Stimulated activated CD4-positive, alpha-beta T cell treated with anti-CD3 and anti-CD28 coated beads, Interleukin-2, amount 100 ng/mL, for 48 hours (primary cell): Measurements from ENCODE around the gene RUNX3.

ENCODE experiments used
- DNase-seq, 2 donors: peaks; one replicate each; pipeline ENCODE4 v3.0.0-alpha.2; 2020

The RUNX3 gene

GRCh38 chr1:24859063-24860010 is 70.7 kb downstream of the RUNX3 start:
- no peak for DNase-seq

- no peak for DNase-seq
Measured at GRCh38 chr1:24858277-24858676, 71.8 kb downstream of the RUNX3 start.

GRCh38 chr1:24857507-24858133 is 72.5 kb downstream of the RUNX3 start:
- DNase-seq: no peak

GRCh38 chr1:24856787-24857506 is 73.1 kb downstream of the RUNX3 start:
- no peak for DNase-seq

GRCh38 chr1:24855474-24855873 is 74.6 kb downstream of the RUNX3 start:
- no peak for DNase-seq

GRCh38 chr1:24853649-24854048 is 76.4 kb downstream of the RUNX3 start:
- DNase-seq: no peak

- DNase-seq: no peak
Measured at GRCh38 chr1:24850328-24850920, 79.7 kb downstream of the RUNX3 start.

GRCh38 chr1:24849672-24850295 is 80.3 kb downstream of the RUNX3 start:
- DNase-seq: no peak
